ENCODE measurements around the gene VAV3. TPM values are rescaled to one million over a fixed set of nuclear protein-coding genes. Genes with fewer than 3 reads are reported as not detected.

VAV3 gene
- total and polyA plus RNA-seq, 9 of the 15 experiments (the other 6 are each of a cell fraction or from before 2014, with no cell fraction given), result not detected

DNA sequence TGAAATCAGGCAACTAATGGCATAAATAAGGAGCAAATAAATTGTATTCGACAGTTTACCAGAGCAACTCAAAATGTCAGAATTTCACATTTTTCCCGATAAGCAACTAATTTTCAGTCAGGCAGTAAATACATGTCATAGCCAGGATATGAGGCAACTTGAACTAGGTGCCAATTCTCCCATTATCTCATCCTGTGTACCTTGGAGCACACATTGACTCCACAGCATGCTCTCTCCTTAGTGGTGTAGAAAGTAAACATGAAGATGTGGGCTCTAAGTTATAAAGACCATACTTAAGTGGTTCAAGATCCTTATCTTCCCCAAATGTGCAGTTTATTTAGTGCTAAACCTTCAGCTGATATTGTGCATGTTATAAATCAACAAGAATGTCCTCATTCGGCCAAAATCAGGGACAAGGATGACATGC, 197.8 kb downstream of the VAV3 start:
- Histone ChIP-seq H3K27me3 (ENCODE audit: control insufficient read depth in 2 of 2, insufficient read depth in 2 of 2, low read length in 2 of 2) (no peaks in the 10 kb centered on the region; a peak in 1 of 5 replicates), H3K4me1 (replicated peaks in 1 of 2; ENCODE audit: control insufficient read depth in 2 of 2, insufficient read depth in 2 of 2, low read length in 2 of 2) (no peaks in the 10 kb centered on the region), H3K79me2 (ENCODE audit: control insufficient read depth, insufficient read depth, low read length) (no peaks in the 10 kb centered on the region), H3K9me3 (replicated peaks; ENCODE audit: control insufficient read depth, insufficient read depth, low read depth, low read length) (no peaks in the 10 kb centered on the region), H3K27ac (ENCODE audit: extremely low read depth, low read depth, low read length) (no peak overlapping the region), H3K9ac (ENCODE audit: insufficient read depth in 1 of 2, low read depth in 2 of 2, low read length in 2 of 2) (no peak overlapping the region), H3K4me2 (ENCODE audit: insufficient read depth, low read length) (no peak overlapping the region), H4K20me1 (replicated peaks; ENCODE audit: control insufficient read depth, insufficient read depth, low read length) (no peaks in the 10 kb centered on the region), H2AFZ (ENCODE audit: low read depth, low read length) (no peak overlapping the region), H3K9me1 (ENCODE audit: control insufficient read depth, insufficient read depth, low read length) (no peaks in the 10 kb centered on the region), H3K36me3 (ENCODE audit: control insufficient read depth, insufficient read depth, low read length) (no peaks in the 10 kb centered on the region), H3K4me3 (no peak overlapping the region)
- intact Hi-C loops (cut with micrococcal nuclease), result no loop called here
- TF ChIP-seq SOX6 (IDR thresholded peaks at IDR 0.05) (no peak), PTRF (tag; IDR thresholded peaks at IDR 0.05) (no peak), STAG1 (CRISPR knock-in tag; IDR thresholded peaks at IDR 0.05; ENCODE audit: borderline replicate concordance) (no peak), NFXL1 (CRISPR knock-in tag; IDR thresholded peaks at IDR 0.05) (no peak), LEF1 (IDR thresholded peaks at IDR 0.05) (no peak)
- TF ChIP-seq, protein P1, sequence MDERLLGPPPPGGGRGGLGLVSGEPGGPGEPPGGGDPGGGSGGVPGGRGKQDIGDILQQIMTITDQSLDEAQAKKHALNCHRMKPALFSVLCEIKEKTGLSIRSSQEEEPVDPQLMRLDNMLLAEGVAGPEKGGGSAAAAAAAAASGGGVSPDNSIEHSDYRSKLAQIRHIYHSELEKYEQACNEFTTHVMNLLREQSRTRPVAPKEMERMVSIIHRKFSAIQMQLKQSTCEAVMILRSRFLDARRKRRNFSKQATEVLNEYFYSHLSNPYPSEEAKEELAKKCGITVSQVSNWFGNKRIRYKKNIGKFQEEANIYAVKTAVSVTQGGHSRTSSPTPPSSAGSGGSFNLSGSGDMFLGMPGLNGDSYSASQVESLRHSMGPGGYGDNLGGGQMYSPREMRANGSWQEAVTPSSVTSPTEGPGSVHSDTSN (CRISPR knock-in tag; IDR thresholded peaks at IDR 0.05; ENCODE audit: low read depth), result no peak
- TF ChIP-seq, protein P1 (tag; conservative IDR thresholded peaks at IDR 0.05; ENCODE audit: low read depth), result no peak
- ChIA-PET CTCF (ENCODE audit: low intra/inter-chr PET ratio) (no interaction called here), POLR2A (no interaction called here)
- ATAC-seq (no peak), DNase-seq (ENCODE audit: extremely low read depth in 1 of 4, low spot score in 3 of 4) (no peak), FAIRE-seq (no peak)
- WGBS (ENCODE audit: insufficient coverage, low coverage, missing lambda C conversion rate), result 2% methylated on average over 3 of the region's 3 CpGs
- no TSS peak for BruUV-seq (replicated peaks)
- in situ Hi-C loops (cut with MboI), result no loop called here
